ENCODE measurements around the gene PHLDB2. TPM values are rescaled to one million over a fixed set of nuclear protein-coding genes. Genes with fewer than 3 reads are reported as not detected.

Gene PHLDB2
- total RNA-seq, 6 donors from 2014 or later: 22.4 to 67.1 (median 42.7) TPM

DNA sequence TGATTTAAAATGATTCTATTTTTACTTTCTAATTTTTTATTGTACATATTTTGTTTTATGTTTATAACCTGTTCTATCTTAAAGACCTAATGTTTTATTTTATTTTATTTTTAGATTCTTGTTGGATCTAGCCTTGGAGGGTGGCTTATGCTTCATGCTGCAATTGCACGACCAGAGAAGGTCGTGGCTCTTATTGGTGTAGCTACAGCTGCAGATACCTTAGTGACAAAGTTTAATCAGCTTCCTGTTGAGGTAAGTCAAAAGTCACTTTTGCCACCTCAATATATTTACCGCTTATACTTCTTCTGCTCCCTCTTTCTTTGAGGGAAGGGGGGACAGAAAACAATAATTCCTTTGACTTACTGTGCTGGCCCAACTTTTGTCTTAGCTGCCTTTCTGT is 127.7 kb downstream of the PHLDB2 start:
- DNase-seq: no peak
- H3K27ac ChIP-seq: no peak overlapping the region
- H3K9me3 ChIP-seq: no peaks in the 10 kb centered on the region
- TF ChIP-seq POLR2AphosphoS5 (IDR thresholded peaks at IDR 0.05) (no peak), EP300 (IDR thresholded peaks at IDR 0.05) (no peak), POLR2A (IDR thresholded peaks at IDR 0.05) (no peak)
- TF ChIP-seq, protein P1, sequence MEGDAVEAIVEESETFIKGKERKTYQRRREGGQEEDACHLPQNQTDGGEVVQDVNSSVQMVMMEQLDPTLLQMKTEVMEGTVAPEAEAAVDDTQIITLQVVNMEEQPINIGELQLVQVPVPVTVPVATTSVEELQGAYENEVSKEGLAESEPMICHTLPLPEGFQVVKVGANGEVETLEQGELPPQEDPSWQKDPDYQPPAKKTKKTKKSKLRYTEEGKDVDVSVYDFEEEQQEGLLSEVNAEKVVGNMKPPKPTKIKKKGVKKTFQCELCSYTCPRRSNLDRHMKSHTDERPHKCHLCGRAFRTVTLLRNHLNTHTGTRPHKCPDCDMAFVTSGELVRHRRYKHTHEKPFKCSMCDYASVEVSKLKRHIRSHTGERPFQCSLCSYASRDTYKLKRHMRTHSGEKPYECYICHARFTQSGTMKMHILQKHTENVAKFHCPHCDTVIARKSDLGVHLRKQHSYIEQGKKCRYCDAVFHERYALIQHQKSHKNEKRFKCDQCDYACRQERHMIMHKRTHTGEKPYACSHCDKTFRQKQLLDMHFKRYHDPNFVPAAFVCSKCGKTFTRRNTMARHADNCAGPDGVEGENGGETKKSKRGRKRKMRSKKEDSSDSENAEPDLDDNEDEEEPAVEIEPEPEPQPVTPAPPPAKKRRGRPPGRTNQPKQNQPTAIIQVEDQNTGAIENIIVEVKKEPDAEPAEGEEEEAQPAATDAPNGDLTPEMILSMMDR (IDR thresholded peaks at IDR 0.05): no peak
- H3K27me3 ChIP-seq: no peaks in the 10 kb centered on the region
- WGBS, 2 donors: 82 to 91% methylated on average over 3 of the region's 3 CpGs
- no peak for ATAC-seq (ENCODE audit: low FRiP score in 2 of 2)
- H3K4me3 ChIP-seq: no peak overlapping the region
- peaks cover 3 to 41% (median 14%) of the 10 kb centered on the region in 4 donors for H3K36me3 ChIP-seq
- peaks cover 0 to 7% (median 0%) of the 10 kb centered on the region in 4 donors for H3K4me1 ChIP-seq

DNA sequence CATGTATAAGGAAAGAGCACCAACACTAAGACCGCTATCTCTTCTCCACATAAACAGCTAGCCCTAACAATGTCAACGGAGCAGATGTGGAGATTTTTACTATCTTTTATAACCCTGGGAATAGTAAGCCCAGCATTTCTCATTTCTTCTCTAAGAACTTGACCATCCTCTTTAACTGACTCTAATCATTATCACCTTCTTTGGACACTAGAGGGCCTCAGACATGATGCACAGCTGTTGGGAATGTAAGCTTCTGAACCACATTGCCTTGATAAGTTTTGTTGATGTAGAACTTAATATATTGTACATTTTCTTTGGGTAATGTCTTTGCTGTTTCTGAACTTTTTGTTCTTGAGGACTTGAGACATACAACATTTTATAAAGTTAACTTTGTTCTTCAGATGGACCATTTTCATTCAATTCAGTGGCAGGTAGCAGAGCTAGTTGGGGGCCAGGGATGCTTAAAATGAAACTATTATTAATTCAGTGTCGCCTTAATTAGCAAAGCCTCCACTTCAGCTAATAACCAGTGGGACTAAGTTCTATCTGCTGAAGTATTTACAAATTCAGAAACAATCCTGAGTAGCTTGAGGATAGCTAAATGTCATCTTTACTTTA is 130.1 kb downstream of the PHLDB2 start:
- 66 to 69% methylated on average over 3 of the region's 3 CpGs for WGBS, 2 donors
- H3K27ac ChIP-seq: no peak overlapping the region
- TF ChIP-seq, protein P1 (IDR thresholded peaks at IDR 0.05): peak in 5 of 6 experiments; percentile 47 to 61 (median 59)
- TF ChIP-seq POLR2A (IDR thresholded peaks at IDR 0.05): no peak
- no peak for TF ChIP-seq EP300 (IDR thresholded peaks at IDR 0.05)
- TF ChIP-seq POLR2AphosphoS5 (IDR thresholded peaks at IDR 0.05): no peak
- no peaks in the 10 kb centered on the region for H3K9me3 ChIP-seq
- H3K4me3 ChIP-seq: no peak overlapping the region
- ATAC-seq (ENCODE audit: low FRiP score in 2 of 2): peak in 1 of 2 donors; percentile 79
- H3K27me3 ChIP-seq: no peaks in the 10 kb centered on the region
- no peak for DNase-seq
- H3K36me3 ChIP-seq: peaks cover 3 to 57% (median 16%) of the 10 kb centered on the region in 4 donors
- no peaks in the 10 kb centered on the region for H3K4me1 ChIP-seq

DNA sequence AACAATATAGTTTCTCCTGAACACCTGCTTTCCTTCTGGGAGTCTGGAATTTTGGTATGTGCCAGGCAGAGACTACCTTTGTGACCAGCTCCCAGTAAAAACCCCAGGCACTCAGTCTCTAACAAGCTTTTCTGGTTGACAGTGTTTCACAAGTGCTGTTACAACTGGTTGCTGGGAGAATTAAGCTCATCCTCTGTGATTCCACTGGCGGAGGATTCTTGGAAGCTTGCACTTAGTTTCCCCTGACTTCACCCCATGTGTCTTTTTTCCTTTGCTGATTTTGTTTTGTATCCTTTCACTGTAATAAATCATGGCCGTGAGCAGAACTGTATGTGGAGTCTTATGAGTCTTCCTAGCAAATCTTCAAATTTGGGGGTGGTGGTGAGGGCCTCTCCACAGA is 134.0 kb downstream of the PHLDB2 start:
- DNase-seq: no peak
- 84 to 100% methylated on average over 2 of the region's 2 CpGs for WGBS, 2 donors
- H3K9me3 ChIP-seq: no peaks in the 10 kb centered on the region
- ATAC-seq (ENCODE audit: low FRiP score in 2 of 2): no peak
- H3K4me1 ChIP-seq: no peaks in the 10 kb centered on the region
- no peak overlapping the region for H3K4me3 ChIP-seq
- peaks cover 3 to 39% (median 7%) of the 10 kb centered on the region in 4 donors for H3K36me3 ChIP-seq
- TF ChIP-seq POLR2AphosphoS5 (IDR thresholded peaks at IDR 0.05) (no peak), EP300 (IDR thresholded peaks at IDR 0.05) (no peak), POLR2A (IDR thresholded peaks at IDR 0.05) (no peak)
- TF ChIP-seq, protein P1 (IDR thresholded peaks at IDR 0.05): no peak
- no peaks in the 10 kb centered on the region for H3K27me3 ChIP-seq
- H3K27ac ChIP-seq: no peak overlapping the region

GRCh38 chr3:111998636-111999483 is 139.8 kb downstream of the PHLDB2 start, which contains the start of gene TAGLN3:
TSS of gene TAGLN3 (plus strand) at chr3:111998922. CDS start at chr3:111999423, 501 bp downstream.
- no peak within 1 kb of the TSS for H3K27ac ChIP-seq
- H3K4me3 ChIP-seq: peak within 1 kb of the TSS; percentile 9 to 45 (median 30)
- peaks cover 0 to 3% (median 0%) of the 10 kb centered on the region in 4 donors for H3K27me3 ChIP-seq
- peak; percentile 7 to 53 for ATAC-seq (ENCODE audit: low FRiP score in 2 of 2)
- TF ChIP-seq POLR2AphosphoS5 (IDR thresholded peaks at IDR 0.05): no peak
- no peak for TF ChIP-seq POLR2A (IDR thresholded peaks at IDR 0.05)
- TF ChIP-seq, protein P1 (IDR thresholded peaks at IDR 0.05): no peak
- no peak for TF ChIP-seq EP300 (IDR thresholded peaks at IDR 0.05)
- H3K9me3 ChIP-seq: no peaks in the 10 kb centered on the region
- no peaks in the 10 kb centered on the region for H3K36me3 ChIP-seq
- DNase-seq: peak in 1 of 2 donors; percentile 54
- H3K4me1 ChIP-seq: peaks cover 9 to 13% (median 11%) of the 10 kb centered on the region in 4 donors
- WGBS, 2 donors: 15 to 23% methylated on average over 27 to 30 of the region's 30 CpGs

All from upper lobe of left lung (tissue), 6 donors.